Measurements from ENCODE around the gene VPS4B.

Gene VPS4B

DNA sequence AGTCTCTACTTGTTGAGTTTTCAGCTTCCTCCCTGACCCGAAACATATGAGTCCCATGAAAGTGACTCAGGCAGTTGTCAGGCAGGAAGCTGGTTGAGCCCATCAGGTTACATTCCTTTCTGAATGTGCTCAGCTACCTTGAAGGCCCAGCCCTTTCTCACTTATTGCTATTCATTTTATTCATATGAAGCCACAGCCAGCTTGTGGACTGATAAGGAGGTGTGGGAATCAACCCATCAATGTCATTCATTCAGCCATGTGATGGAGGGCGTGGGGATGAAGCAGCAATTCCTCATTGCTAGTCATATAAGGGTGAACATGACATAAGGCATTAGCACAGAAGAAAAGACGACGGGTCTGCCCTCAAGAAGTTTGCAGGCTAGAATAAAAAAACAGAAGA lies 5.3 kb upstream of the VPS4B start:
- no peak for DNase-seq

DNA sequence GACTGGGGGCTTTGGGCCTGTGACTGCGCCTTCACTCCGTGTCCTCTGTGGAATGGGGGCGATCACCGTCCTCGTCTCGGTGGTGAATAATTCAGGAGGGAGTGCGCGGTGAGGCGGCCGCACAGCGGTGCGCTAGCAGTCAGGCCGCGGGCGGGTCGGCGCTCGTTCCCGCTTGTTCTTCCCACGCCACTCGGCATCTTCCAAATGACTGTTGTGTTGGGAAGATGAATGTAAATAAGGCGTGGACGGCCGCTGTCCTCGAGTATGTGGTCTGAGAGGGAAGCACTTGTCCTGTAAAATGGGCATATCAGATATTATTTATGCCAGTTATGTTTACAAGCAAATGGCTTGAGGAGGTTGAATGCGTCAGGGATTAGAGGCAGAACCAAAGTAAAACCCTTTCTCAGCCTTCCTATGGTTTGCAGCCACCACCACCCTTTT lies 608 bp upstream of the VPS4B start:
- no peak for DNase-seq

DNA sequence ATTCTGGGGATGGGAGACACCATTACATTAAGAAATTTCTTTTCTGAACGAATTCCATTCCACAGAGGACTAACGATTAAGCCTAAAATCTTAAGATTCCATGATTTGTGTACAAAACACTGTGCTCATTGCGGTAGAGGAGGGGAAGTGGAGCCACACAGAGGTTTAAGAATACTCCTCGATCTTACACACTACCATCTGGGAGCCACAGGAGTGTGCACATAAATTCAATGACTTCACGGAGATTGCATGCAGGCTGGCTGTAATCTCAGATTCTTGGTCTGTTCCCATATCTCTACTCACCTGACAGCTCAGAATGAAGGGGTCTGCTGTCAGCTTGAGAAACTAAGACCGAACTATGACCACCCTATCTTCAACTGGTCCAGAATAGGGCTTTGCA lies 762 bp downstream of the VPS4B start:
- DNase-seq = no peak

DNA sequence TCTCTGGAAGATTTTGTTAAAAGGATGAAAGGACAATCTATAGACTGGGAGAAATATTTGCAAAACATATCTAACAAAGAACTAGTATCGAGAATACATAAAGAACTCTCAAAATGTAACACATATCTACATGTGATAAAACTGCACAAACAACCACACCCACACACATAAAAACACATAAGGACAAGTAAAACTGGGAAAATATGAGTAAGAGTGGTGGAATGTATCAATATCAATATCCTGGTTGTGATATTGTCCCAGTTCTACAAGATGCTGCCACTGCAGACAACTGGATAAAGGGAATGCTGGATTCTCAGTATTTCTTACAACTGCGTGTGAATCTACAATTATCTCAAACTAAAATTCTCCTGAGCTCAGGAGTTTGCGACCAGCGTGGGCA lies 9.3 kb downstream of the VPS4B start:
- no peak for DNase-seq

DNA sequence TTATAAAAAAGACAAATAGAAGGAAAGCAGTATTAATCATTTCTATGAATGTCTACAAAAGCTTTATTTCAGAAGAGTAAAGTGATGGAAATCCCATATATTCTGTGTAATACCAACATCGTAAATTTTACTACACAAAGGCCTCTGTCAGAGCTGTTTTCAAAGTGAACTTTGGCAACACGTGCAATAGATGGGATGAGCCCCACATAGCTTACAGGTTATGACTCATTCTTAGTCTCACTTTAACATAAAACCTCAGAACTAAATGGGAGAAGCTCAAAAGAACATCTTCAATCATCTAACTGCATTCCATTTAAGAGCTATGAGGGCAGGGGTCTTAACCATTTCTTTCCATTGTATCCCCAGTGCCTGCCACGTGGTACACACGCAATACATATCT lies 11.5 kb downstream of the VPS4B start:
- DNase-seq = no peak

DNA sequence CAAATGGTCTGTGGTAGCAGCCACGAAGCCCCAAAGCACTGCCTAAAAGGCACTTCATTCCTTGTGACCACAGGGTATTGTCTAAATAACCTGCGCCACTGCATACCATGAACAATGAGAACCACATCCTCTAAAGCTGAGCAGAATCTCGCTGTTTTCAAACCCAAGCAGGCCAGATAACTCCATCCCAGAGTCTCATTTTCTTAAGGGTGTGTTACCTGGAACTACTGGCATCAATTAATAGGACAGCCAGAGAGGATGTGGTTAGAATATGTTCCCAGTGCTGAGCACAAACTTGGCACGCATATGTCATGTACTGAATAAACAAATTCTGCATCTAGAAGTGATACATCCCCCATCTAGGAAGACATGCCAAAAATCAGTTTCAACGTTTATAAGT lies 13.0 kb downstream of the VPS4B start:
- no peak for DNase-seq

DNA sequence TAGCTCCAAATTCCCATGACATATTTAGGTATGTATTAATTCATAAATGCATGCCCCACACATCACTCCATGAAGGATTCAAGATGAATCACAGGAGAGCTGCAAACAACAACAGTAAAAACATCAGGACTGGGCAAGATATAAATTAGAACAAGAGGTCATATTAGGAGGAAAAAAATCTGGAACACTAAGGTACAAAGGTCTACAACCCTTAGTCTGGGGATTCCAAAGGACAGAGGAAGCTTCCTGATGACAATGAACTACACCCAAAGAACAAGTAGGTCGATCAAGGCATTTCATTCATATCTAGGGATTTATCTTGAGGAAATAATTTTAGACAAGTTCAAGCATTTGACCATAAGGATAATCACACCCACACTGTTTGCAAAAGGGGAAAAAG lies 14.5 kb downstream of the VPS4B start:
- DNase-seq = no peak

DNA sequence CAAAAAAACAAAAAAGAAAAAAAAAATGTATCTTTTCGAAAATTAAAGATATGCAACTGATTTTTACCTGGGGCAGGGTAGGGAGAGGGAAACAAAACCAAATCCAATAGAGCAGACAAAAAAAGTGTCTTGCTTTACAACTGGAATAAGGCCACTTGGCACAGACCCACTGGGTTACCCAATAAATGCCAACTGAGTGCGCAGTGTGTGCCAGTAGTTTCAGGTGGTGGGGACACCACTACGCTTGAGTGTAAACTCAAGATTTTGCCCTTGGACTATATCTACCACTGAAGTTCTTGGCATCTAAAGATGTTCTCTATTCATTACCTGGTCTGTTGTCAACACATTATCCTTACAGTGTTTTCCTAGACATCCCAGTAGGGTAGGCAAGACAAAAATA lies 16.3 kb downstream of the VPS4B start:
- DNase-seq = no peak

DNA sequence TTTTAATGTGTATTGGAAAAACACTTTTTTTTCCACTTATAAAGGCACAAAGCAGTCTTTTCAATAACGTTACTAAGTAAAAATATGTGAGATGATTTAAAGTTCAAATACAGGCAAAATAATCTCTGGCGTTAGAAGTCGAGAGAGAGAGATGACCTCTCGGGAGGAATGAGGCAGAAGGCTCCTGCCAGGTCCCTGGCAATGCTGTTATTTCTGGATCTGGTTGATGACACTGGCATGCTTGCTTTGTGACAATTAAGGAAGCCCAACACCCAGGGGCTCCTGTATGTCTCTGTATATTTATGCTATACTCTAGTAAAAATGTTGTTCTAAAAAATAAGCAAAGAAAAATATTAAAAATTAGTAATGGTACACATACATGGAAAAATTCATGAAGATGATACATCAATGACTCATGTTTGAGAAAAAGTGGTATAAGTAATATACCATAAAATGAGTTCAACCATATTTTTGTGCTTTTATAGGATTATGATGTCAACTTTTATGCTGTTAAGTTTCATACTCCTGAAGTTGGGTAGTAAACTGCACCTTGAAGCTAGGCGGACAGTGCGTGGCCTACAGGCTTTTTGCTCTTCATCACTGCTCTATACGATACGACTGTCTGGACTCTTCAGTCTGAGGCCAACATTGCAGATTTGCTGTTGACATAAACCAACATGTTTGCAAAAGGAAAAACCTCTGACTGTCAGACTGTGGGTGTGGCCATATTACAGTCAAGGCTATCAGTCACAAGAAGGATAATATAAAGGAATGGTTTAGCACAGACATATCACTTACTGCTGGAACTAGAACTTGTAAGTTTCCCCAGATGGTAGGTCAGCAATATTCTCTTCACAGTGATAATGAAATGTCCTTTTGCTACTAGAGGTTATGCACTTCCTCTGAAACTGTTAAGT lies 19.8 kb downstream of the VPS4B start:
- DNase-seq = no peak

DNA sequence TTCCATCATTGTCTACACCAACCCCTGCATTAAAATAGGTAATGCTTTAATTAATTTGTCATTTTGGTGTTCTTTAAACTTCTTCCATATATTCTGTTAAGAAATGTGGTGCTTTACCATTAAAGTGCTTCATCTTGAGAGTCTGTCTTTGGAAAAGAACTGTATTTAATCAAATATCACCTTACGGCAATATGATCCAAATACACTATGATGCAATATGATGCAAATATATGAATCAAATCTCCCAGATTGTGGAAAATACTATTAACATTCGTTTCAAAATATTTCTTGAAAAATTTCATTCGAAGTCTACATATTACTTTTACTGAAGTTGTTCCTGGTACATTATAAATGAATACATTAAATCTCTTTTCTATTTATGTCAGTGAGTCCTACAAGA lies 23.0 kb downstream of the VPS4B start:
- no peak for DNase-seq

DNA sequence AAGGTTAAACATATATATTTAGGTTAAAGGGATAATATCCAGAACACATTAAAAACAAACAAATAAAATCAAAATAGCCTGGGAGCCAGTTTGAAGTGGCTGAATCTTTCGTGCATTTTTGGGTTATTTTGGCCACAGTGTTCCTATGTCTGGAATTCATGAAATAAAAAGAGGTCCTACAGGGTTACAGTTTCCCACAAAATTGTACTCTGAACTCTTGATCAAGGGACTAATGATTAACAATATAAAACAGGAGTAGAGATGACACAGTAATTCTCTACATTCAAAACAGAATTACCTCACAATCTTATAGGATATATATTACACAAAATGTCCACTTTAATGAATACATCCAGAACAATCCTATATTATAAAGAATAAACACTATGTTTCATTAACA lies 24.9 kb downstream of the VPS4B start:
- no peak for DNase-seq

DNA sequence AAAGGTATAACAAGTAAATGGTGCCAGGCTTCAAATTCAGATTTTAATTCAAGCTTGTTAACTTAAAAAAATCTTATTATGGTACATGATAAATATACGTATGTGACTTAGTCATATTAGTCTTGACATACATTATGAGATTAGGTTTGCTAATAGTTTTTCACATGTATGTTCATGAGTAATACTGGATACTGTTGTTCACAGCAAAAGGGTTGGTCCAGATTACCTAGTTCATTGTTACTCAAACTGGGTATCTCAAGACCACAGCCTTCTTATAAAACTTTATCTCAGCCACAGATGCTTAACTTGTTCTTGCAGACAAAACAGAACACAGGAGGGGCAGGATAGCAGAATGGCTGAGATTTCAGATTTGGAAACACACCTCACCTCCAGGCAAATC lies 26.8 kb downstream of the VPS4B start:
- no peak for DNase-seq

DNA sequence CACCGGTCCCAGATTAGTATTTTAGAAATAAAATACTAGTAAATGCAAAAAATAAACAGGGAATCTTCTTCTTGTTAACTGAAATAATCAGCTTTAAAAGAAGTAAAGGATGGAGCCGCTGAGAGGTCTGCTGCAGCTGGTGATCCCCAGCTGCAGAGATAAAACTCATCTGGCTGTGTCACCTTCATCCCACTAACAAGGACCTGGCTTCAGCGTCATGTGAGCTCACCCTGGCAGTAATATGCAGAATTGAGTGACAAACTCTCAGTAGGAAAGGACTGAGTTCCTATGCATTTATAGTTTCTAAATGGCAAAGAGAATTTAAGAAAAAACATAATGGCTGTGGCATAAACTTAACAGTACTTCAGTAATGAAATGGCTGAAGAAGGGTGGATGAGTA lies 27.3 kb downstream of the VPS4B start:
- DNase-seq = no peak

DNA sequence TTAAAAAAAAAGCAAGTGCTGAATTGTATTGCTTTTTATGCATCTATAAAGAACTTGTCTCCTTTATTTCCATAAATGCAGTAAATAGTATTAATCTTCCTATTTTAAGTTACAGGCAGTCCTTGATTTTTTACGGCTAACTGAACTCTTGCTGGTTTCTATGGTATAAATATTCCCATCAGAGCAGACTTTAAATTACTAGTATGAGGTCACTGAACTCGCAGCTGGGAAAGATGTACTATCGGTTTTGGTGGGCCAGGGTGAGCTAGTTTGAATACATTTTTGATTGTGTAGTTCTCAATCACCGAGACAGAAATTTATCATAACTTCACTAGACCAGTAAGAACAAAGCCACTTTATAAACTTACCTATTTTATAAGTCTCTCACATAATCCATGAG lies 34.4 kb downstream of the VPS4B start:
- no peak for DNase-seq

DNA sequence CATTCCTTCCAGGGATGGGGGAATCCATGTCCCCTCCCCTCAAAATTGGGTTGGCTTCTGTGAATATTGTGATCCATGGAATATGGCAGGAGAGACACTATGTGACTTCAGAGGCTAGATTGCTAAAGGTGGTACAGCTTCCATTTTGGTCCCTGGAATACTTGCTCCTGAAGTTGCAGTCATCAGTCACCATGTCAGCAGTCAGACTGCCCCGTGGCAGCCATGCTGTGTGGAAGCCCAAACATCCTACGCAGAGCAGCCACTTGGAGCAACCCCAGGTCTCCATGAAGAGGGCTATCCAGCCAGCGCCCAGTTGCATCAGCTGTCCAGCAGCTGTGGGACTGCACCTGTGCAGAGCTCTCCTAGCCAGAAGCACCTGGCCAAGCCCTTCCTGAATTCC lies 39.4 kb downstream of the VPS4B start:
- DNase-seq = no peak

DNA sequence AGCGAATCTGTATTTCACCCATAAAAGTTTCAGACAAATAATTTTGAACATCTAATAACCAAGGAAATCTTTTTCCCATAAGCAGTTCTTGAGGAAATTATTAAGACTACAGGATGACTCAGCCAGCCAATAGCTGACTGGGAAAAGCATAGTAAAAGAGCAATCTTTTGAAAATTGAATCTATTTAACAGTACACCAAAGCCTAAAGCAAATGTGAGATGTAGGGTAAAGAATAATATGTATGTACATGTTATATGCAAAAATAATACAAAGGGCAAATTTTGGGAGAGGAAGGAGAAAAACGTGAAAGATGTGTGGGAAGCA lies 42.7 kb downstream of the VPS4B start:
- no peak for DNase-seq

DNA sequence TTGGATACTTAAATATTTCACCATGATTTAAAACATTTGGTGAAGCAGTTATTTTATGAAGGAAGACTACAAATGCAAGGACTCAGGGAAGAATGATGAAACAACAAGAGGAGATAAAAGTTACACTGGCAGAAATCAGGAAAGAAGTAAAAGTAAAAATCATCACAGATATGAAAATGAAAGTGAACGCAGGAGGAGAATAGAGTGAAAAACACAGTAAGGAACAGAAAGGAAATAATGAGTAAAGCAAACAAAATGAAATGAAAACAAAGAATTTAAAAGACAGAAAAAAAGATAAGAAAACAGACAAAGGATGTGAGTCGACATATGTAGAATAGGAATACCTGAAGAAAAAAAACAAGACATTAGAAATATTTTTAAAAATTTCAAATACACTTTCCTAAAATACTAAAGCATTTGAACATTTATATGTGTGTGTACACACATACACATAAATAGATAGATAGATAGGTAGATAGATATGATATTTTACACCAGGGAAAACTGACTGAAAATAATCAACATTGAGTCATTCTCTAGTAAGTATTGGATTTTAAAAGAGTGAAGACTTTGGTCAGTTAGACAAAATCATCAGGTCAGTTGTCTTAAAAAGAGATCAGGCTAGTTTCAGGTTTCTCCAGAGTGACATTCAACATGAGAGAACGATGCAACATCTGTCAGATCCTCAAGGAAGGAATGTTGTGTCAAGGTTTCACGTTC lies 43.2 kb downstream of the VPS4B start:
- DNase-seq = no peak

DNA sequence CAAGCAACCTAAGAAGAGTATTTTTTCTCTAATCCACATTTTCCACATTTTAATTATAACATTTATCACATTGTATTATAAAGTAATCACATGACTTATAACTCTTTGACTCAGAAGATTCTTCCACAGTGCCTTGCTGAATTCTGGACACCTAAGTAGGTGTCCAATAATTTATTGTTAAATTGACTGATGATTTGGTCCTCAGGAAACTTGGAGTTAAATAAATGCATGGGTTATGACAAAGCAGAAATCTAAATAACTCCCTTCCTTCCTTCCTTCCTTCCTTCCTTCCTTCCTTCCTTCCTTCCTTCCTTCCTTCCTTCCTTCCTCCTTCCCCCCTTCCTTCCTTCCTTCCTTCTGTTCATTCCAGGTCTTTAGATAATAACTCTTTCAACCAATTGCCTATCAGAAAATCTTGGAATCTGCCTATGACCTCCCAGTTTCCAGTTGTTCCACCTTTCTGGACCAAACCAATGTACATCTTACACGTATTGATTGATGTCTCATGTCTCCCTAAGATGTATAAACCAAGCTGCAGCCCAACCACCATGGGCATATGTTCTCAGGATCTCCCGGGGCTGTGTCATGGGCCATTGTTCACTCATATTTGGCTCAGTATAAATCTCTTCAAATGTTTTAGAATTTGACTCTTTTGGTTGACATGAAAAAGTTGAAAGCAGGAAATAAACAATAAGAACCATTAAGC lies 44.8 kb downstream of the VPS4B start:
- DNase-seq = no peak

DNA sequence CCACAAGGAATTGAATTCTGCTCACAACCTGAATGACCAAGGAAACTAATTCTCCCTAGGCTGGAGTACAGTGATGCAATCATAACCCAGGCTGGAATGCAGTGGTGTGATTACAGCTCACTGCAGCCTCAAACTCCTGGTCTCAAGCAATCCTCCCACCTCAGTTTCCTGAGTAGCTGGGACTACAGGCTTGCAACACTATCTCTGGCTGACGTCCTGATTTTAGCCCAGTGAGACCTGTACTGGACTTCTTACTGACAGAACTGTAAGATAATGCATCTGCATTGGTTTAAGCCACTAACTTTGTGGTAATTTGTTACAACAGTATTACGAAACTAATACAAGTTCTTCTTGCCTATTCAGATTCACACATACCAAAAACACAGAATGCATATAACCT lies 45.7 kb downstream of the VPS4B start:
- DNase-seq = no peak

DNA sequence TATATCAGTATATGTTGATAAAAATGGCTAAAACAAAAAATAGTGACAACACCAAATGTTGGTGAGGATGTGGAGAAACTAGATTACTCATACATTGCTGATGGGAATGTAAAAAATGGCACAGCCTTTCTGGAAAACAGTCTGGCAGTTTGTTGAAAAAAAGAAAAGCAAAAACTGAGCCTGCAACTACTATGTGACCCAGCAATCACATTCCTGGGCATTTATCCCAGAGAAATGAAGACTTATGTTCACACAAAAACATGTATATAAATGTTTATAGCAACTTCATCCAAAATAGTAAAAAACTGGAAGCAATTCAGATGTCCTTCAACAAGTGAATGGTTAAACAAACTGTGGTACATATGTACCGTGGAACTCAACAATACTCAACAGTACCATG lies 47.7 kb downstream of the VPS4B start:
- DNase-seq = no peak

DNA sequence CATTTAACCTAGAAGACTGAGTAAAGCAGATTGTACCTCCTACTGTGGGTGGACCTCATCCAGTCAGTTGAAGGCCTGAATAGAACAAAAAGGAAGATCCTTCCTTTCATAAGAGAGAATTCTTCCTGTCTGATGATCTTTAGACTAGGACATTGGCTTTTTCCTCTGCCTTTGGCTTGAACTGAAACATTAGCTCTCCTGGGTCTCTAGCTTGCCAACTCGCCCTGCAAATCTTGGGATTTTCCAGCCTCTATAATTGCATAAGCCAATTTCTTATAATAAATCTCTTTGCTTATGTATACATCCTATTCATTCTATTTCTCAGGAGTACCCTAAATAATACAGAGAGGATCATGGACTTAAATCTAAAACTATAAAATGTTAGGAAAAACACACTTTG lies 49.1 kb downstream of the VPS4B start:
- peak; percentile 48 for DNase-seq

DNA sequence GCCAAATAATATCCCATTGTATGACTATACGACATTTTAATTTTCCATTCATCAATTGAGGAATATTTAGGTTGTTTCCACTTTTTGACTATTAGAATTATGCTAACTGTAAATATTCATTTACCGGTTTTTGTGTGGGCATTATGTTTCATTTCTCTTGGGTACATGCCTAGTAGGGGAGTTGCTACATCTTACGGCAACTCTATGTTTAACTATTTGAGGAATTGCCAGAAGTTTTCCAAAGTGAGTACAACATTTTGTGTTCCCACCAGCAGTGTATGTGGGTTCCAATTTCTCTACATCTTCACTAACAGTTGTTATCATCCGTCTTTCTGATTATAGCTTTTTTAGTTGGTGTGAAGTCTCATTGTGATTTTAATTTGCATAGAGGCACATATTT lies 53.7 kb downstream of the VPS4B start:
- no peak for DNase-seq

DNA sequence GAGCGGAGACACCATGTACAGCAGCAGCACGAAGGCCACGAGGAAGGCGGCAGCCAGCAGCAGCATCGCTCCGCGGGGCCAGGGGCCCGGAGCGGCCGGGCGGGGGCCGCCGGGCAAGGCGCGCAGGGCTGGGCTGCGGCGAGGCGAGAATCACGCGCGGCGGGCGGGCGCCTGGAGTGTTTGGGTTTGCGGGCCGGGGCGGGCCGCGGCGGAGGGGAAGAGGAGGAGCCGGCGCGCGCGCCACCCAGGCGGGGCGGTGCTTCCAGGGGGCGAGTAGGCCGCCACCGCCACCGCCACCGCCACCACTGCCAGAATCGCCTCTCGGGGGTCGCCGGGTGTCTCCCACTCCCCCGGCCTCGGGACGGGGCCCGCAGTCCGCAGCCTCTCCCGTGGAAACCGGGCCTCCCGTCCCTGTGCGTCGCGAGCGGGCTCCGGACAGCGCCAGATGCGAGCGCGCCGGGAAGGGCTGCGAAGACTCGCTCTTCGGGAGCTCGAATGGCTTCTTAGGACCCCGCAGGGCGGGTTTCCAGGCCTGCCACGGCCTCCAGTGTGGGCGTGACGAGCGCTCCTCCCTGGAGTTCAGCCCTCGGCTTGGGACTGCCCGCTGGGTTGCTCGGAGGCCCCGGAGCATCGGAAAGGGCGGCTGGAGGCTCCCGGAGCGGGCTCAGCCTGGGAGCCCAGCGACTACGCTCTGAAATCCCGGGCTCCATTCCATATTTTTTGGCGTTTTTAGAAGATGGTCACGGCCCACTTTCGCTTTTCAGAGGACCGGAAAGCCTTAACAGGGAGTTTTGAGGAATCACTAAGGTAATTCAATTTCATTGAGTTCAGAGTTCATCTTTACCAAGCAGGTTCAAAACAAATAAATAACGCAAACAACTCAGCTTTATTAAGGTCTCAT lies 55.0 kb downstream of the VPS4B start, which contains the start of gene KDSR:
KDSR (minus strand) TSS at position 154 of the 901 bp plus-strand sequence; CDS start at position 66, 88 bp downstream.
- peak; percentile 98 for DNase-seq

Data from right forelimb (tissue), 1 donor.